GM18498 (cell line): ENCODE results near the gene CCDC180.
"Not testable (repeated sequence)": the region's sequence is repeated elsewhere in the genome, so short reads cannot be mapped to it uniquely, and the experiment has no call there.

Source experiments
- ATAC-seq: cut with Tn5 transposase; IDR thresholded peaks from one replicate; pipeline ENCODE4 v1.9.1; 2021; ENCODE audit warnings: mild to moderate bottlenecking, moderate library complexity; ENCODE audit not compliant: unreplicated experiment

Gene CCDC180

GRCh38 chr9:97310896-97311295, 3.4 kb downstream of the CCDC180 start:
- ATAC-seq, result no peak

- ATAC-seq, result no peak
Measured at GRCh38 chr9:97311798-97312500, 4.5 kb downstream of the CCDC180 start.

- ATAC-seq, result no peak
Measured at GRCh38 chr9:97312556-97312955, 5.1 kb downstream of the CCDC180 start.

GRCh38 chr9:97313243-97313642, 5.8 kb downstream of the CCDC180 start:
- no peak for ATAC-seq

- no peak for ATAC-seq
Measured at GRCh38 chr9:97313746-97314145, 6.3 kb downstream of the CCDC180 start.

GRCh38 chr9:97314503-97314902, 7.0 kb downstream of the CCDC180 start:
- ATAC-seq, result no peak

- ATAC-seq, result no peak
Measured at GRCh38 chr9:97315550-97315949, 8.1 kb downstream of the CCDC180 start.

- ATAC-seq, result no peak
Measured at GRCh38 chr9:97316904-97317303, 9.4 kb downstream of the CCDC180 start.

GRCh38 chr9:97318433-97318832, 11.0 kb downstream of the CCDC180 start:
- no peak for ATAC-seq

- ATAC-seq, result no peak
Measured at GRCh38 chr9:97319395-97319794, 11.9 kb downstream of the CCDC180 start.

- no peak for ATAC-seq
Measured at GRCh38 chr9:97320080-97320642, 12.7 kb downstream of the CCDC180 start.

- ATAC-seq, result no peak
Measured at GRCh38 chr9:97321251-97321650, 13.8 kb downstream of the CCDC180 start.

- no peak for ATAC-seq
Measured at GRCh38 chr9:97321691-97322090, 14.2 kb downstream of the CCDC180 start.

- no peak for ATAC-seq
Measured at GRCh38 chr9:97322105-97322504, 14.6 kb downstream of the CCDC180 start.

- ATAC-seq, result no peak
Measured at GRCh38 chr9:97324954-97325353, 17.5 kb downstream of the CCDC180 start.

GRCh38 chr9:97327562-97327961, 20.1 kb downstream of the CCDC180 start:
- no peak for ATAC-seq

- no peak for ATAC-seq
Measured at GRCh38 chr9:97332993-97333392, 25.5 kb downstream of the CCDC180 start.

GRCh38 chr9:97335622-97336021, 28.2 kb downstream of the CCDC180 start:
- ATAC-seq, result not testable (repeated sequence)

- no peak for ATAC-seq
Measured at GRCh38 chr9:97348871-97349270, 41.4 kb downstream of the CCDC180 start.

- ATAC-seq, result no peak
Measured at GRCh38 chr9:97349400-97349799, 41.9 kb downstream of the CCDC180 start.

GRCh38 chr9:97354637-97355036, 47.2 kb downstream of the CCDC180 start:
- ATAC-seq, result no peak

GRCh38 chr9:97357056-97357455, 49.6 kb downstream of the CCDC180 start:
- ATAC-seq, result no peak
